ACC112 (cell line): ENCODE results near the gene BACH1.
A peak's percentile ranks its signal among the peaks of the same experiment; 100 is the strongest.
"Not testable (repeated sequence)": the region's sequence is repeated elsewhere in the genome, so short reads cannot be mapped to it uniquely, and the experiment has no call there.

ENCODE experiments used
- H2AFZ ChIP-seq: fragments of 200-600 bp; sonication (generic); one replicate; pipeline ENCODE4 v1.6.0; 2017; ENCODE audit warnings: antibody characterized with exemption, low read length; ENCODE audit not compliant: unreplicated experiment
- H3K27ac ChIP-seq: fragments of 200-600 bp; sonication (generic); 2 replicates; pipeline ENCODE4 v1.5.1; 2014; ENCODE audit warnings: low read depth, mild to moderate bottlenecking, antibody characterized with exemption, low read length, moderate library complexity
- H3K27me3 ChIP-seq: fragments of 200-600 bp; sonication (generic); 2 replicates; pipeline ENCODE4 v1.6.1; 2014; ENCODE audit warnings: mild to moderate bottlenecking, antibody characterized with exemption, low read length, moderate library complexity, mixed read lengths; ENCODE audit not compliant: insufficient read depth
- H3K36me3 ChIP-seq: fragments of 200-600 bp; sonication (generic); 2 replicates; pipeline ENCODE4 v1.6.1; 2016; ENCODE audit warnings: mild to moderate bottlenecking, antibody characterized with exemption, low read length, moderate library complexity, mixed read lengths; ENCODE audit not compliant: insufficient read depth
- H3K4me1 ChIP-seq: fragments of 200-600 bp; sonication (generic); one replicate; pipeline ENCODE4 v1.6.1; 2016; ENCODE audit warnings: low read length, mixed read lengths; ENCODE audit not compliant: insufficient read depth, unreplicated experiment, control insufficient read depth
- H3K4me3 ChIP-seq: fragments of 200-600 bp; sonication (generic); 2 replicates; pipeline ENCODE4 v1.5.1; 2014; ENCODE audit warnings: mild to moderate bottlenecking, low read depth, low read length
- H3K79me2 ChIP-seq: fragments of 200-600 bp; sonication (generic); one replicate; pipeline ENCODE4 v1.6.0; 2016; ENCODE audit warnings: low read length; ENCODE audit not compliant: control insufficient read depth, unreplicated experiment, insufficient read depth

The BACH1 gene

GRCh38 chr21:29346281-29346680 lies 47.6 kb downstream of the BACH1 start:
- Histone ChIP-seq H3K27me3 (no peaks in the 10 kb centered on the region), H3K36me3 (0 out of 2 replicates have a peak, but pooled peaks cover 7% of the 10 kb centered on the region), H2AFZ (no peak overlapping the region), H3K79me2 (peaks cover 40% of the 10 kb centered on the region), H3K4me3 (no peak overlapping the region), H3K4me1 (peaks cover 56% of the 10 kb centered on the region), H3K27ac (peak overlapping the region; percentile 69; the same call in 1 of the 2 replicates)

- peaks cover 36% of the 10 kb centered on the region for H3K79me2 ChIP-seq
- 0 out of 2 replicates have a peak, but pooled peaks cover 7% of the 10 kb centered on the region for H3K36me3 ChIP-seq
- peak overlapping the region; percentile 69; the same call in 1 of the 2 replicates for H3K27ac ChIP-seq
- peaks cover 51% of the 10 kb centered on the region for H3K4me1 ChIP-seq
- H3K27me3 ChIP-seq = no peaks in the 10 kb centered on the region
- no peak overlapping the region for H3K4me3 ChIP-seq
- H2AFZ ChIP-seq = no peak overlapping the region
These were observed 48.0 kb downstream of the BACH1 start for GRCh38 chr21:29346771-29347170.

- Histone ChIP-seq H3K4me1 (peaks cover 46% of the 10 kb centered on the region), H3K36me3 (peaks cover 8% of the 10 kb centered on the region; the same call in 1 of the 2 replicates), H3K4me3 (no peak overlapping the region), H3K79me2 (peaks cover 35% of the 10 kb centered on the region), H2AFZ (no peak overlapping the region), H3K27me3 (no peaks in the 10 kb centered on the region), H3K27ac (peak overlapping the region; percentile 69)
These were observed 48.6 kb downstream of the BACH1 start for GRCh38 chr21:29347274-29347681.

- Histone ChIP-seq H3K4me1 (peaks cover 26% of the 10 kb centered on the region), H2AFZ (no peak overlapping the region), H3K27me3 (no peaks in the 10 kb centered on the region), H3K79me2 (peaks cover 18% of the 10 kb centered on the region), H3K4me3 (no peak overlapping the region), H3K36me3 (peaks cover 22% of the 10 kb centered on the region; the same call in 1 of the 2 replicates), H3K27ac (no peak overlapping the region)
These were observed 51.0 kb downstream of the BACH1 start for GRCh38 chr21:29349702-29350101.

- H3K36me3 ChIP-seq = peaks cover 27% of the 10 kb centered on the region; the same call in 1 of the 2 replicates
- H3K4me3 ChIP-seq = no peak overlapping the region
- no peaks in the 10 kb centered on the region for H3K27me3 ChIP-seq
- peaks cover 12% of the 10 kb centered on the region for H3K79me2 ChIP-seq
- no peak overlapping the region for H2AFZ ChIP-seq
- peaks cover 26% of the 10 kb centered on the region for H3K4me1 ChIP-seq
- no peak overlapping the region for H3K27ac ChIP-seq
These were observed 51.6 kb downstream of the BACH1 start for GRCh38 chr21:29350246-29350779.

GRCh38 chr21:29351691-29352090 lies 53.0 kb downstream of the BACH1 start:
- peaks cover 2% of the 10 kb centered on the region for H3K79me2 ChIP-seq

GRCh38 chr21:29355043-29355710 lies 56.5 kb downstream of the BACH1 start:
- H3K36me3 ChIP-seq = peaks cover 30% of the 10 kb centered on the region; the same call in 1 of the 2 replicates
- H3K27me3 ChIP-seq, H3K4me1 ChIP-seq, H3K79me2 ChIP-seq, H3K27ac ChIP-seq, H2AFZ ChIP-seq, H3K4me3 ChIP-seq: not testable (repeated sequence)

More at GRCh38 chr21:29351691-29352090, 53.0 kb downstream of the BACH1 start:
- Histone ChIP-seq H2AFZ (no peak overlapping the region), H3K27me3 (no peaks in the 10 kb centered on the region), H3K4me3 (no peak overlapping the region), H3K4me1 (peaks cover 18% of the 10 kb centered on the region), H3K27ac (no peak overlapping the region), H3K36me3 (peaks cover 27% of the 10 kb centered on the region; the same call in 1 of the 2 replicates)

- not testable (repeated sequence) for H3K27ac ChIP-seq, H3K27me3 ChIP-seq, H3K79me2 ChIP-seq, H2AFZ ChIP-seq, H3K4me3 ChIP-seq, H3K4me1 ChIP-seq
- peaks cover 30% of the 10 kb centered on the region; the same call in 1 of the 2 replicates for H3K36me3 ChIP-seq
These were observed 57.6 kb downstream of the BACH1 start for GRCh38 chr21:29356291-29356690.

GRCh38 chr21:29356810-29357209 lies 58.1 kb downstream of the BACH1 start:
- peaks cover 35% of the 10 kb centered on the region; the same call in 1 of the 2 replicates for H3K36me3 ChIP-seq
- H3K79me2 ChIP-seq, H2AFZ ChIP-seq, H3K27ac ChIP-seq, H3K4me1 ChIP-seq, H3K27me3 ChIP-seq, H3K4me3 ChIP-seq: not testable (repeated sequence)

- H2AFZ ChIP-seq = no peak overlapping the region
- no peaks in the 10 kb centered on the region for H3K27me3 ChIP-seq
- peaks cover 5% of the 10 kb centered on the region for H3K4me1 ChIP-seq
- H3K4me3 ChIP-seq = no peak overlapping the region
- H3K79me2 ChIP-seq = no peaks in the 10 kb centered on the region
- H3K27ac ChIP-seq = no peak overlapping the region
- peaks cover 16% of the 10 kb centered on the region; the same call in 1 of the 2 replicates for H3K36me3 ChIP-seq
These were observed 61.0 kb downstream of the BACH1 start for GRCh38 chr21:29359718-29360117.
